ENCODE results near the gene LUZP2. TPM values are rescaled to one million over a fixed set of nuclear protein-coding genes. Genes with fewer than 3 reads are reported as not detected.

The LUZP2 gene
- total RNA-seq, 2 donors from 2014 or later, result 2.0 to 2.4 TPM

- Histone ChIP-seq H3K9me3 (ENCODE audit: control insufficient read depth, low read length) (no peaks in the 10 kb centered on the region), H3K9ac (ENCODE audit: extremely low read depth, low read length, poor library complexity, severe bottlenecking) (no peak overlapping the region), H3K4me1 (ENCODE audit: control insufficient read depth, insufficient read depth, low read length) (peaks cover 7% of the 10 kb centered on the region), H3K27me3 (ENCODE audit: control insufficient read depth, insufficient read depth, low read length, poor library complexity, severe bottlenecking) (no peaks in the 10 kb centered on the region), H3K4me3 (ENCODE audit: low read length) (no peak overlapping the region), H3K27ac (ENCODE audit: low read depth, low read length) (no peak overlapping the region), H3K36me3 (ENCODE audit: control insufficient read depth, insufficient read depth, low read length) (no peaks in the 10 kb centered on the region)
- H3K9me3 Mint-ChIP-seq, result no peaks in the 10 kb centered on the region
- TF ChIP-seq, protein P1, sequence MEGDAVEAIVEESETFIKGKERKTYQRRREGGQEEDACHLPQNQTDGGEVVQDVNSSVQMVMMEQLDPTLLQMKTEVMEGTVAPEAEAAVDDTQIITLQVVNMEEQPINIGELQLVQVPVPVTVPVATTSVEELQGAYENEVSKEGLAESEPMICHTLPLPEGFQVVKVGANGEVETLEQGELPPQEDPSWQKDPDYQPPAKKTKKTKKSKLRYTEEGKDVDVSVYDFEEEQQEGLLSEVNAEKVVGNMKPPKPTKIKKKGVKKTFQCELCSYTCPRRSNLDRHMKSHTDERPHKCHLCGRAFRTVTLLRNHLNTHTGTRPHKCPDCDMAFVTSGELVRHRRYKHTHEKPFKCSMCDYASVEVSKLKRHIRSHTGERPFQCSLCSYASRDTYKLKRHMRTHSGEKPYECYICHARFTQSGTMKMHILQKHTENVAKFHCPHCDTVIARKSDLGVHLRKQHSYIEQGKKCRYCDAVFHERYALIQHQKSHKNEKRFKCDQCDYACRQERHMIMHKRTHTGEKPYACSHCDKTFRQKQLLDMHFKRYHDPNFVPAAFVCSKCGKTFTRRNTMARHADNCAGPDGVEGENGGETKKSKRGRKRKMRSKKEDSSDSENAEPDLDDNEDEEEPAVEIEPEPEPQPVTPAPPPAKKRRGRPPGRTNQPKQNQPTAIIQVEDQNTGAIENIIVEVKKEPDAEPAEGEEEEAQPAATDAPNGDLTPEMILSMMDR (conservative IDR thresholded peaks at IDR 0.05), result peak; percentile 59
- no peaks in the 10 kb centered on the region for H3K27me3 Mint-ChIP-seq (ENCODE audit: insufficient read depth)
- peaks cover 11% of the 10 kb centered on the region for H3K4me1 Mint-ChIP-seq
- WGBS, 2 experiments (ENCODE audit: insufficient coverage in 1 of 2, insufficient read length in 1 of 2), result 93 to 97% methylated on average over 3 of the region's 3 CpGs
- H3K4me3 Mint-ChIP-seq, result no peak overlapping the region
- no peak for DNase-seq
- H3K36me3 Mint-ChIP-seq (ENCODE audit: low read depth), result no peaks in the 10 kb centered on the region
- no peak overlapping the region for H3K27ac Mint-ChIP-seq
These were observed 262.9 kb downstream of the LUZP2 start for GRCh38 chr11:24759742-24760141.

DNA sequence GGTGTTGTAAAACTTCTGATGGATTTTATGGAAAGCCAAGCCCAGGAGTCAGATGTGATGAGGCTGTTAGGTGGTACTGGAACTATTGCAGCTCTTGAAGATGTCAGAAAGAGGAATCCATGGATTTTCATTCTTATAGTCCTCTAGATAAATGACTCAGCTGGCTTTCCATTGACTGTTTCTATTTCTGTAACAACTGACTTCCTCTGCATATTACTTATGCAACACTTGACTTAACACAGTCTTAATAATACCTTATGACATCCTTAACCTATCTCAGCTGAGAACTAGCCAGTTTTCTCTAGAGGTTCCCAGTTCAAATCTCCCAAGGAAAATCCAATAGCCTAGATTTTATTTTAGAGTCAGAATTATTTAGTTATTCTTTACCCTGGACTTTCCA, 263.8 kb downstream of the LUZP2 start:
- Mint-ChIP-seq H3K9me3 (no peaks in the 10 kb centered on the region), H3K27ac (no peak overlapping the region), H3K27me3 (ENCODE audit: insufficient read depth) (no peaks in the 10 kb centered on the region), H3K36me3 (ENCODE audit: low read depth) (no peaks in the 10 kb centered on the region), H3K4me1 (peaks cover 11% of the 10 kb centered on the region), H3K4me3 (no peak overlapping the region)
- no peaks in the 10 kb centered on the region for H3K9me3 ChIP-seq (ENCODE audit: control insufficient read depth, low read length)
- TF ChIP-seq, protein P1 (conservative IDR thresholded peaks at IDR 0.05), result no peak
- H3K27ac ChIP-seq (ENCODE audit: low read depth, low read length), result no peak overlapping the region
- H3K36me3 ChIP-seq (ENCODE audit: control insufficient read depth, insufficient read depth, low read length), result no peaks in the 10 kb centered on the region
- peaks cover 7% of the 10 kb centered on the region for H3K4me1 ChIP-seq (ENCODE audit: control insufficient read depth, insufficient read depth, low read length)
- H3K9ac ChIP-seq (ENCODE audit: extremely low read depth, low read length, poor library complexity, severe bottlenecking), result no peak overlapping the region
- H3K27me3 ChIP-seq (ENCODE audit: control insufficient read depth, insufficient read depth, low read length, poor library complexity, severe bottlenecking), result no peaks in the 10 kb centered on the region
- H3K4me3 ChIP-seq (ENCODE audit: low read length), result no peak overlapping the region
- DNase-seq, result no peak

DNA sequence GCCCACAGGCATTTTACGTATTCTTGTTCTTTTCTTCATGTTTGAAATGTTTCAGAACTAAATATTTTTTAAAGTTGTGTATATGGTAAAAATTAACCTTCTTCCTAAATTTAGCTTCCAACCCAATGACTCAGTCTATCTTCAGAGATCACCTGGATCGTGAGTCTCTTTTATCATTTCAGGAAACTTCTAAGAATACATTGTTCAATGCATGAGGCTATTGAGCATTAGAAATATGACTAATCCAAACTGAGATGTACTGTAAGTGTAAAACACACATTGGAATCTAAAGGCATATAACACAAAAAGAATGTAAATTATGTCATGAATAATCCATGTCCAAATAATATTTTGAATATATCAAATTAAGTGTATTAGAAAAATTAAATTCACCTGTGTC, 265.2 kb downstream of the LUZP2 start:
- no peaks in the 10 kb centered on the region for H3K9me3 ChIP-seq (ENCODE audit: control insufficient read depth, low read length)
- H3K27me3 ChIP-seq (ENCODE audit: control insufficient read depth, insufficient read depth, low read length, poor library complexity, severe bottlenecking), result no peaks in the 10 kb centered on the region
- no peak overlapping the region for H3K9ac ChIP-seq (ENCODE audit: extremely low read depth, low read length, poor library complexity, severe bottlenecking)
- H3K27ac Mint-ChIP-seq, result no peak overlapping the region
- no peak overlapping the region for H3K4me3 Mint-ChIP-seq
- H3K36me3 Mint-ChIP-seq (ENCODE audit: low read depth), result no peaks in the 10 kb centered on the region
- H3K27me3 Mint-ChIP-seq (ENCODE audit: insufficient read depth), result no peaks in the 10 kb centered on the region
- TF ChIP-seq, protein P1 (conservative IDR thresholded peaks at IDR 0.05), result no peak
- no peaks in the 10 kb centered on the region for H3K4me1 Mint-ChIP-seq
- no peaks in the 10 kb centered on the region for H3K36me3 ChIP-seq (ENCODE audit: control insufficient read depth, insufficient read depth, low read length)
- no peaks in the 10 kb centered on the region for H3K4me1 ChIP-seq (ENCODE audit: control insufficient read depth, insufficient read depth, low read length)
- no peak for DNase-seq
- H3K9me3 Mint-ChIP-seq, result no peaks in the 10 kb centered on the region
- no peak overlapping the region for H3K27ac ChIP-seq (ENCODE audit: low read depth, low read length)
- no peak overlapping the region for H3K4me3 ChIP-seq (ENCODE audit: low read length)
- WGBS, 2 experiments (ENCODE audit: insufficient coverage in 1 of 2, insufficient read length in 1 of 2), result 70% methylated on average over 2 of the region's 2 CpGs; no CpG with 5 or more reads in 1 of the 2 experiments

Measured in endodermal cell (in vitro differentiated cells).